ENCODE results near the gene COL19A1. TPM values are rescaled to one million over a fixed set of nuclear protein-coding genes. Genes with fewer than 3 reads are reported as not detected.

COL19A1 gene
- polyA plus RNA-seq, 1 of the 3 experiments (the other 2 are of a cell fraction) = 0.15 TPM

DNA sequence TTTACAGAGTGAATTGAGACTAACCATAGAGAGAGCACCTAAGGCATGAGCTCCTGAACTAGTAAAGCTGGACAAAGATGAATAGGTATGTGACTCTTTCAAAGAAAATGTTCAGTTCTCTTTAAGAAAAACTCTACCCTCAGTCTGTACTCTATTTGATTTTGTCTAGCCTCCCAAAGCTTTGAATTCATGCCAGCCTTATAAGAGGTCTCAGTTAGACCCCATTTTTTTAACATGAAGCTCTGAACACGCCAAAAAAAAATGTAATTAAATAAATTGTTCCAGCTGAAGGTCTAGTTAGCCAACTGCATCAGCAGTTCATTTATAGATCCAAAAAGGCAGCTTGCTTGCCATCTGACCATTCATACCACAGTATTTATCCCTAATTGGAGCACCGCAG lies 365.0 kb downstream of the COL19A1 start:
- Histone ChIP-seq H3K27ac (ENCODE audit: low read depth in 2 of 2, low read length in 1 of 2) (no peak overlapping the region), H3K4me3 (ENCODE audit: low read depth in 2 of 2, low read length in 1 of 2) (no peak overlapping the region), H3K9me3 (no peaks in the 10 kb centered on the region), H3K9ac (no peak overlapping the region), H3K79me2 (ENCODE audit: insufficient read depth) (no peaks in the 10 kb centered on the region), H3K27me3 (ENCODE audit: insufficient read depth) (0 out of 2 replicates have a peak, but pooled peaks cover 6% of the 10 kb centered on the region), H2AFZ (ENCODE audit: low read depth) (no peak overlapping the region), H3K4me1 (ENCODE audit: control insufficient read depth in 1 of 2, insufficient read depth in 2 of 2, low read depth in 1 of 2, low read length in 1 of 2) (no peaks in the 10 kb centered on the region), H3K36me3 (replicated peaks in 1 of 2; ENCODE audit: control insufficient read depth in 1 of 2, insufficient read depth in 2 of 2, low read length in 1 of 2) (no peaks in the 10 kb centered on the region), H3K9me2 (no peaks in the 10 kb centered on the region), H3F3A (replicated peaks; ENCODE audit: insufficient read depth) (no peaks in the 10 kb centered on the region), H3K4me2 (no peak overlapping the region), H4K20me1 (ENCODE audit: insufficient read depth) (no peaks in the 10 kb centered on the region)
- 61% methylated on average over 2 of the region's 2 CpGs for WGBS (ENCODE audit: low lambda C conversion rate)
- no peak for TF ChIP-seq FOSL2 (IDR thresholded peaks at IDR 0.05; ENCODE audit: borderline replicate concordance, low read depth)
- TF ChIP-seq JUND (IDR thresholded peaks at IDR 0.05) = no peak
- no peak for TF ChIP-seq EZH2phosphoT487 (IDR thresholded peaks at IDR 0.05; ENCODE audit: borderline replicate concordance, low read depth)
- no peak for TF ChIP-seq FOXM1 (IDR thresholded peaks at IDR 0.05; ENCODE audit: low read depth)
- TF ChIP-seq RAD21 (IDR thresholded peaks at IDR 0.05; ENCODE audit: low read length) = no peak
- TF ChIP-seq IRF3 (IDR thresholded peaks at IDR 0.05; ENCODE audit: low read depth, low read length) = no peak
- TF ChIP-seq EP300 (IDR thresholded peaks at IDR 0.05; ENCODE audit: borderline replicate concordance in 1 of 2, low read depth in 1 of 2, low read length in 1 of 2) = no peak
- no peak for TF ChIP-seq NFIC (IDR thresholded peaks at IDR 0.05; ENCODE audit: borderline replicate concordance)
- TF ChIP-seq YY1 (IDR thresholded peaks at IDR 0.05; ENCODE audit: low read depth) = no peak
- no peak for TF ChIP-seq ELF1 (IDR thresholded peaks at IDR 0.05)
- TF ChIP-seq FOXJ3 (CRISPR knock-in tag; IDR thresholded peaks at IDR 0.05) = no peak
- TF ChIP-seq NRF1 (IDR thresholded peaks at IDR 0.05; ENCODE audit: low read depth, low read length) = no peak
- no peak for TF ChIP-seq ZBTB33 (IDR thresholded peaks at IDR 0.05; ENCODE audit: borderline replicate concordance, low read depth)
- no peak for TF ChIP-seq MEF2A (IDR thresholded peaks at IDR 0.05; ENCODE audit: borderline replicate concordance, low read depth)
- no peak for TF ChIP-seq TAF1 (IDR thresholded peaks at IDR 0.05; ENCODE audit: borderline replicate concordance, low read depth, low read length)
- no peak for TF ChIP-seq RXRA (IDR thresholded peaks at IDR 0.05; ENCODE audit: borderline replicate concordance, low read depth)
- TF ChIP-seq POLR2AphosphoS5 (IDR thresholded peaks at IDR 0.05; ENCODE audit: low read depth, low read length) = no peak
- no peak for TF ChIP-seq PBX3 (IDR thresholded peaks at IDR 0.05)
- no peak for TF ChIP-seq GATA2 (CRISPR knock-in tag; IDR thresholded peaks at IDR 0.05)
- TF ChIP-seq CHD2 (IDR thresholded peaks at IDR 0.05; ENCODE audit: low read length, partially characterized antibody) = no peak
- POLR2A ChIA-PET = no interaction called here
- CTCF ChIA-PET = interaction anchor here (0.9 to 5.8 kb wide), 8 partner anchors 10 to 455 kb away, joined by 3 to 70 read pairs (median 4); no protein-coding TSS in a partner anchor
- DNase-seq = no peak

Data from SK-N-SH (cell line).